Measurements from ENCODE around the gene ZNF674.
"Not testable (repeated sequence)": the region's sequence is repeated elsewhere in the genome, so short reads cannot be mapped to it uniquely, and the experiment has no call there.

The ZNF674 gene

DNA sequence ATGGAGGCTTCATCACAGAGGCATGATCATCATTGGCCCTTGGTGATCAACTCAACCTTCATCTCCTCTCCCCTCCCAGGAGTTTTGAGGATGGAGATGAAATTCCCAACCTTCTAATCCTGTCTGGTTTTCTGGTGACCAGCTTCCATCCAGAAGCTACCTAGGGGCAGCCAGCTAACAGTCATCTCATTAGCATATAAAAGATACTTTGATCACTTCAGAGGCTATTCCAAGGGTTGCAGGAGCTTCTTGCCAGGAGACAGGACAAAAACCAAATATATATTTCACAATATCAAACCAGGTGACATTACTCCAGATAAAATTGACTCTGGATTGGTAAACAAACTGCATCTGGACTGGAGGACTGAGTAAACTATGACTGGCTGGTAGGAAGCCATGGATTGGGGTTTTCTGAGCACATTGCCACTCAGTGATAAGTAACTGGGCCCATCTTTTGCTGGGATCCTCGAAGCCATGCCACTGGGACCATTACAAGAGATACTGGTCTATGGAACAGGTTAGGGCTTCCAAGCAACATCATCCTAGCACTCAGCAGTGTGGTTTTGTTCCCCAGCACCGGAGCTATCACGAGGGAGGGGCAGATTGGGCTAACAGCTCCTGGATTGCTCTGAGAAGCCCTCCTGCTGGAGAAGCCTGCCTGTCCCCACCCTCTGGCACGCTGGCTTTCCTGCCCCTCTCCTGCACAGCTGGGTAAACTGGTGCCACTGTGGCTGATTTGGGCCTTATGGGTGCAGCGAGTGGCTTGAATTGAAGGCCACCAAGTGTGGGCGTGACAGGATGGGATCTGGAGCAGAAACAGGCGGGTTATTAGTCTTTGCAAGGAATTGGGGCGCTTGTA, 84.2 kb downstream of the ZNF674 start:
- DNase-seq = not testable (repeated sequence)

DNA sequence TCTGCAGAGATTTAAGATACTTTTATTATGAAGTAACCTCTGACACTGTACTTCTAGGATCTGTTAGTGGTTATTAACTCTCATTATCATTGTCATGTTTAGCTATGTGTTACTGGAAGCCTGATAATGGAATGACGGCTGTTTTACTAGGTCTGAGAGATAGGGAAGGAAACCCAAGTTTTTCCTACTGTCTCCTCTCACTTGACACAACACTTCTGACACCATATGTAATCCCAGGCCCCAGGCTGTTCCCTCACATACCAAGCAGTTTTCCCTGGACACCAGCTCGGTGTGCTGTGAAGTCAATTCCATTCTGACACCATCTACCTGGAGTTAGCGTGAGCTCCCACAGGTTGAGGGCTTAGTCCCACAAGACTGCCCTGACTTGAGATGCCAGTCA, 85.6 kb downstream of the ZNF674 start:
- DNase-seq = no peak

DNA sequence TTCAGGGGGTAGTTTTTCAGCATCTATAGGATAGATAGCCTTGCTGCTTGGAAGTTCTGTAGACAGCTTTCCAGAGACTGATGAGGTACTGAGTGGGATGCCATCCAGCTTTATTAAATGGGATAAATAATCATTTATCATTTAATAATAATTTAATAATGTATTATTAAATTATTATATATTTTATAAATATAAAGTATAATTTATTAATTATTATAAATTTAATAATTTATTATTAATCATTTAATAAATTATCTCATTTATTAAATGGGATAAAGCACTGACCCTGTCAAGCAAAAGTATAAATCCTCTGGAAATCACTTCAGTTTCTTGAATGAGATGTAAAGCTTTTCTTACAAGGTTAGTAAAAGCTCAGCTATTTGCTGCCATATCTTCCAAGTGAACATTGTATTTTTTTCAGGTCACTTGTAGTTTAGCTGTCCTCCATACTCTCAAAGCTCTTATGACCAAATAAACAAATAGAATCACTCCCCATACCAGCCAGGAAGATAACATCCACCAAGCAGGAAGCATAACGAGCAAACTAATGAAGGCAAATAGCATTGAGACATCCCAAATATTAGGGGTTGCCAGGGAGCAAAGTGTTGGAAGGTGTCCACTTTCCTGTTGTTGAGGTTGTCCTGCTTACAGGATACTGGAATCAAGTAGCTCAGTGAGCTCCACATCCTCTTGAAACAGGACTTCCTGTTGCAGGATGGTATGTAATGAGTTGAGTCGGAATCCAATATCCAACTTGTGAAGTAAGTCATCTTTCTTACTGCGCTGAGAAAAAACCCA, 88.9 kb downstream of the ZNF674 start:
- DNase-seq = no peak
